ENCODE data around the gene AKAP8L.
"Not testable (repeated sequence)": the region's sequence is repeated elsewhere in the genome, so short reads cannot be mapped to it uniquely, and the experiment has no call there.

The AKAP8L gene

GRCh38 chr19:15417699-15418098 is 1.1 kb downstream of the AKAP8L start:
- no peak for DNase-seq (ENCODE audit: low read depth)

- DNase-seq (ENCODE audit: low read depth), result no peak
Observed at GRCh38 chr19:15412832-15413231, 6.0 kb downstream of the AKAP8L start.

GRCh38 chr19:15411351-15411750 is 7.4 kb downstream of the AKAP8L start:
- DNase-seq (ENCODE audit: low read depth), result not testable (repeated sequence)

- DNase-seq (ENCODE audit: low read depth), result no peak
Observed at GRCh38 chr19:15404780-15405211, 14.0 kb downstream of the AKAP8L start.

GRCh38 chr19:15404097-15404779 is 14.6 kb downstream of the AKAP8L start:
- DNase-seq (ENCODE audit: low read depth), result no peak

GRCh38 chr19:15403151-15403531 is 15.6 kb downstream of the AKAP8L start:
- DNase-seq (ENCODE audit: low read depth), result no peak

- DNase-seq (ENCODE audit: low read depth), result no peak
Observed at GRCh38 chr19:15402411-15403150, 16.2 kb downstream of the AKAP8L start.

GRCh38 chr19:15401397-15401710 is 17.4 kb downstream of the AKAP8L start:
- no peak for DNase-seq (ENCODE audit: low read depth)

GRCh38 chr19:15400521-15401396 is 18.0 kb downstream of the AKAP8L start:
- no peak for DNase-seq (ENCODE audit: low read depth)

GRCh38 chr19:15399635-15400034 is 19.2 kb downstream of the AKAP8L start:
- no peak for DNase-seq (ENCODE audit: low read depth)

GRCh38 chr19:15399234-15399515 is 19.6 kb downstream of the AKAP8L start:
- no peak for DNase-seq (ENCODE audit: low read depth)

- DNase-seq (ENCODE audit: low read depth), result no peak
Observed at GRCh38 chr19:15398501-15399233, 20.1 kb downstream of the AKAP8L start.

GRCh38 chr19:15397782-15398181 is 21.0 kb downstream of the AKAP8L start:
- DNase-seq (ENCODE audit: low read depth), result no peak

GRCh38 chr19:15397236-15397635 is 21.6 kb downstream of the AKAP8L start:
- DNase-seq (ENCODE audit: low read depth), result no peak

GRCh38 chr19:15396436-15396835 is 22.4 kb downstream of the AKAP8L start:
- no peak for DNase-seq (ENCODE audit: low read depth)

GRCh38 chr19:15395251-15395650 is 23.5 kb downstream of the AKAP8L start:
- not testable (repeated sequence) for DNase-seq (ENCODE audit: low read depth)

- DNase-seq (ENCODE audit: low read depth), result no peak
Observed at GRCh38 chr19:15394426-15394825, 24.4 kb downstream of the AKAP8L start.

GRCh38 chr19:15393963-15394362 is 24.8 kb downstream of the AKAP8L start:
- DNase-seq (ENCODE audit: low read depth), result no peak

GRCh38 chr19:15390814-15391213 is 28.0 kb downstream of the AKAP8L start:
- no peak for DNase-seq (ENCODE audit: low read depth)

- DNase-seq (ENCODE audit: low read depth), result no peak
Observed at GRCh38 chr19:15381864-15382263, 36.9 kb downstream of the AKAP8L start.

- DNase-seq (ENCODE audit: low read depth), result no peak
Observed at GRCh38 chr19:15381429-15381828, 37.4 kb downstream of the AKAP8L start.

- no peak for DNase-seq (ENCODE audit: low read depth)
Observed at GRCh38 chr19:15379999-15380647, 38.7 kb downstream of the AKAP8L start.
